Activated gamma-delta T cell treated with Interleukin-2 at 50 U/mL for 16 hours (primary cell): ENCODE results near the gene IL18BP.

Source experiments
- DNase-seq: peaks from one replicate; pipeline ENCODE4 v3.0.0-alpha.2; 2020

IL18BP gene

GRCh38 chr11:71998649-71999310, at the start of gene IL18BP:
IL18BP (plus strand) TSS chr11:71998909; CDS start chr11:71999985, 1,076 bp downstream.
- DNase-seq = no peak

GRCh38 chr11:71949034-71949433, 49.7 kb upstream of the IL18BP start:
- no peak for DNase-seq

GRCh38 chr11:71951741-71952310, 46.9 kb upstream of the IL18BP start:
- DNase-seq = no peak

GRCh38 chr11:71955898-71956456, 42.7 kb upstream of the IL18BP start:
- DNase-seq = no peak

- DNase-seq = no peak
Observed at GRCh38 chr11:71962428-71963038, 36.2 kb upstream of the IL18BP start.

- no peak for DNase-seq
Observed at GRCh38 chr11:71963468-71963867, 35.2 kb upstream of the IL18BP start.

GRCh38 chr11:71964641-71965040, 34.1 kb upstream of the IL18BP start:
- DNase-seq = no peak

- no peak for DNase-seq
Observed at GRCh38 chr11:71971680-71972079, 27.0 kb upstream of the IL18BP start.

- DNase-seq = no peak
Observed at GRCh38 chr11:71976551-71976950, 22.2 kb upstream of the IL18BP start.

GRCh38 chr11:71977090-71977489, 21.6 kb upstream of the IL18BP start:
- DNase-seq = no peak

- peak; percentile 47 for DNase-seq
Observed at GRCh38 chr11:71977743-71978418, 20.8 kb upstream of the IL18BP start.

GRCh38 chr11:71979094-71979493, 19.6 kb upstream of the IL18BP start:
- no peak for DNase-seq

- no peak for DNase-seq
Observed at GRCh38 chr11:71979602-71980001, 19.1 kb upstream of the IL18BP start.

GRCh38 chr11:71986131-71986530, 12.6 kb upstream of the IL18BP start:
- no peak for DNase-seq

- DNase-seq = no peak
Observed at GRCh38 chr11:71987521-71987920, 11.2 kb upstream of the IL18BP start.

- no peak for DNase-seq
Observed at GRCh38 chr11:71988050-71988449, 10.7 kb upstream of the IL18BP start.

GRCh38 chr11:71990701-71991100, 8.0 kb upstream of the IL18BP start:
- no peak for DNase-seq

- DNase-seq = no peak
Observed at GRCh38 chr11:71991494-71991893, 7.2 kb upstream of the IL18BP start.

- no peak for DNase-seq
Observed at GRCh38 chr11:71992136-71992730, 6.5 kb upstream of the IL18BP start.

GRCh38 chr11:71994786-71995185, 3.9 kb upstream of the IL18BP start:
- no peak for DNase-seq

GRCh38 chr11:71995726-71996291, 2.9 kb upstream of the IL18BP start:
- DNase-seq = no peak

GRCh38 chr11:71996517-71996916, 2.2 kb upstream of the IL18BP start:
- no peak for DNase-seq

- DNase-seq = no peak
Observed at GRCh38 chr11:71996946-71997345, 1.8 kb upstream of the IL18BP start.
